Uterus (tissue), 2 donors: ENCODE data around the gene UNKL.

ENCODE experiments used
- POLR2A ChIP-seq, 2 donors: fragments of 450-650 bp; IDR thresholded peaks; one replicate each; pipeline ENCODE4 v1.6.1; 2016; ENCODE audit warnings: antibody characterized with exemption in 2 of 2, mild to moderate bottlenecking in 1 of 2, moderate library complexity in 1 of 2
- TF ChIP-seq, protein P1 (sequence below), 4 experiments: fragments of 200-600 bp in 2 of 4; fragments of 450-650 bp in 2 of 4; sonication (generic) in 2 of 4; IDR thresholded peaks; one replicate each; pipeline ENCODE4 v1.5.1; 2016 to 2019; ENCODE audit warnings: antibody characterized with exemption in 4 of 4, mild to moderate bottlenecking in 2 of 4, moderate library complexity in 1 of 4

DNA sequence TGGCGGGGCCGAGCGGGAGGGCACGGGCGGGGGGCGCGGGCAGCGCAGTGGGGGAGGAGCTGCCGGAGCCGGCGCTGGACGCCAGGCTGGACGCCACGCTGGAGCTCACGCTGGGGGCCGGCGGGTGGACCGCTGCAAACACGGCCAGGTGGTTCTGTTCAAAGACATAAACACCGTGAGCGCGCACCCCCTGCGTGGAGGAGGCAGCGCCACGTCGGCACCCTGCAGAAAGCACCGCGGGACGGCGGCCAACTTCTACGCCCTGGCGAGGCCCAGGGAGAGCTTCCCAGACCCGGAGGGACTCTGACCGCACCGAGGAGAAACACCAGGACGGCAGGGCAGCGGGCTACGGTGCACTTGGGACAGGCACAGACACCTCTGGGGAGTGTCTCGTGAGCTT is 29.3 kb downstream of the UNKL start:
- TF ChIP-seq, protein P1, sequence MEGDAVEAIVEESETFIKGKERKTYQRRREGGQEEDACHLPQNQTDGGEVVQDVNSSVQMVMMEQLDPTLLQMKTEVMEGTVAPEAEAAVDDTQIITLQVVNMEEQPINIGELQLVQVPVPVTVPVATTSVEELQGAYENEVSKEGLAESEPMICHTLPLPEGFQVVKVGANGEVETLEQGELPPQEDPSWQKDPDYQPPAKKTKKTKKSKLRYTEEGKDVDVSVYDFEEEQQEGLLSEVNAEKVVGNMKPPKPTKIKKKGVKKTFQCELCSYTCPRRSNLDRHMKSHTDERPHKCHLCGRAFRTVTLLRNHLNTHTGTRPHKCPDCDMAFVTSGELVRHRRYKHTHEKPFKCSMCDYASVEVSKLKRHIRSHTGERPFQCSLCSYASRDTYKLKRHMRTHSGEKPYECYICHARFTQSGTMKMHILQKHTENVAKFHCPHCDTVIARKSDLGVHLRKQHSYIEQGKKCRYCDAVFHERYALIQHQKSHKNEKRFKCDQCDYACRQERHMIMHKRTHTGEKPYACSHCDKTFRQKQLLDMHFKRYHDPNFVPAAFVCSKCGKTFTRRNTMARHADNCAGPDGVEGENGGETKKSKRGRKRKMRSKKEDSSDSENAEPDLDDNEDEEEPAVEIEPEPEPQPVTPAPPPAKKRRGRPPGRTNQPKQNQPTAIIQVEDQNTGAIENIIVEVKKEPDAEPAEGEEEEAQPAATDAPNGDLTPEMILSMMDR (IDR thresholded peaks at IDR 0.05) = no peak
- no peak for TF ChIP-seq POLR2A (IDR thresholded peaks at IDR 0.05)
